ENCODE measurements around the gene PSMB4.
"Not testable (repeated sequence)": the region's sequence is repeated elsewhere in the genome, so short reads cannot be mapped to it uniquely, and the experiment has no call there.

Gene PSMB4

DNA sequence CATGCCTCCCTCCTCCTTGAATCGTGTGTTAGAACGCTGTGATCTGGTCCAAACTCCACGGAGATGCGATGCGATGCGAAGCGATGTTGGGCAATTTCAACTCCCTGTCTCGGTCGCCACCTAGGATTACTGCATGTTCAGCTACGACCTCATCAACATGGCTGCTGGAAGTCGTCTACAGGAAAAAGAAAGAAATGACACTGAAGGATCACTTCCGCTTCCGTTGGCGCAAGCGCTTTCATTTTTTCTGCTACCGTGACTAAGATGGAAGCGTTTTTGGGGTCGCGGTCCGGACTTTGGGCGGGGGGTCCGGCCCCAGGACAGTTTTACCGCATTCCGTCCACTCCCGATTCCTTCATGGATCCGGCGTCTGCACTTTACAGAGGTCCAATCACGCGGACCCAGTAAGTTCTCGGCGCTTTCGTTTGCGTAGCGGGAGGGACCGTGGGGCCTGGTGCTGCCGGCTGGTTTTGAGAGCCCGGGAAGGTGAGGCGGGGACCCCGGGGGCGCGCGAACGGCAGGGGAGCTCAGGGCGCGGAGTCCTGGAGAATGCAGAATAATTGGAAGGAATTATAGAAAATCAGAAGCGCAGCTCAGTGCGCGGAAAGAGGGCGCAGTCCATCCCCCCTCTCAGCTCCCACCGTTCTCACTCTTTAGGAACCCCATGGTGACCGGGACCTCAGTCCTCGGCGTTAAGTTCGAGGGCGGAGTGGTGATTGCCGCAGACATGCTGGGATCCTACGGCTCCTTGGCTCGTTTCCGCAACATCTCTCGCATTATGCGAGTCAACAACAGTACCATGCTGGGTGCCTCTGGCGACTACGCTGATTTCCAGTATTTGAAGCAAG lies at the start of gene PSMB4:
Gene PSMB4 (plus strand): TSS at position 250 of the 848 bp plus-strand sequence. CDS start 15 bp downstream, at position 265.
- DNase-seq, result peak; percentile 57 to 79

DNA sequence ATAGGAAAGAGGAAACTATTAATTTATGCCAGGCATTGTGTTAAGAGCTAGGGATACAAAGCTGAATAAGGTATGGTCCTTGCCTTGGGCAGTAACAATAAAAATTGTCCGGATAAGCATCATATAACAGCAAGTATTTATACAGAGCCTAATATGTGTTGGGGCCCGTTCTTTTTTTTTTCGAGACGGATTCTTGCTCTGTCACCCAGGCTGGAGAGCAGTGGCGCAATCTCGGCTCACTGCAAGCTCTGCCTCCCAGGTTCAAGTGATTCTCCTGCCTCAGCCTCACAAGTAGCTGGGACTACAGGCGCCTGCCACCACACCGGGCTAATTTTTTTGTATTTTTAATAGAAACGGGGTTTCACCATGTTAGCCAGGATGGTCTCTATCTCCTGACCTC lies 49.0 kb upstream of the PSMB4 start:
- DNase-seq, result not testable (repeated sequence)

DNA sequence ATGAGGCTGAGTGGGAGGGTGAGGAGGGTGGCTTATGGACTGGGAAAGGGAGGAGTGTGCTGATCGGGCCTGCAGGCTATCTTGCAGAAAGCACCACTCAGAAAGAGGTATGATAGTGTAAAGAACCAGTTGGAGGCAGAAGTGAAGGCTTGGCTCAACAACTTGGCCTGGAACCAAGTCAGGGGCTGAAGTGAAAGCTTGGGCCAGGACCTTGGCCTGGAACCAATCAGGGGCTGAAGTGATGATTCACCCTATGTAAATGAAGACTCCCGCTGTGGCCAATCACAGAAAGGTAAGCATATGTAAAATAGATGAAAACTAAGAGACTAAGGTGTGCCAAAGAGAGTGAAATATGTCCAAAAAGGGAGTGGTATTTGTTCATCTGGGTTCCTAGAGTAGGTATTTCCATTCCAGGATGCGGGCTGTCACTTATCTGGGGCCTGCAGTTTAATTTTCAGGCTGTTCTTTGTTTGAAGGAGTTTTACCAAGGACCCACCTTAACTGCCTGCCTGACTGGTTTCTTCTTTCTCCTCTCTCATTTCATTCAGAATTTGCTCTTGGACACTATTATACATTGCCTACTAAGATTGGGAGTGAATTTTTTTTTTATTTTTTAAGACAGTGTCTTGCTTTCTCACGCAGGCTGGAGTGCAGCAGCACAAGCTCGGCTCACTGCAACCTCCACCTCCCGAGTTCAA lies 47.2 kb upstream of the PSMB4 start:
- DNase-seq, result no peak

DNA sequence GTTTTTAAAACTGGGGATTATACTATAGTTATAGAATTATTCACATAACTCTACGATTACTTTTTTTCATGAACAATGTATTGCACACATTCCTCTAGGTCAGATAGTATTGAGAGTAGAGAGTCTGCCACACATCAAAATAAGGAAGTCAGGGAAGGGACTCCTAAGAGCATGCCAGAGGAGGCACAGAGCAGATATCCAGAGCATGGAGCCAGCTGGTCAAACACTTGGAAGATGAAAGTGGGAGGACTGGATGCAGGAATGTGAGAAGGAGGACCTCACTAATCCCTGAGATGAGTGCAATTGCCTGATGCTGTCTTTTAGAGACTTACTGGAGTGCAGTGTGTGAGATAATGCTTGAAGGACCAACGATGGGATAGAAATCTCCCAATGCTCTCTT lies 42.7 kb upstream of the PSMB4 start:
- DNase-seq, result no peak

DNA sequence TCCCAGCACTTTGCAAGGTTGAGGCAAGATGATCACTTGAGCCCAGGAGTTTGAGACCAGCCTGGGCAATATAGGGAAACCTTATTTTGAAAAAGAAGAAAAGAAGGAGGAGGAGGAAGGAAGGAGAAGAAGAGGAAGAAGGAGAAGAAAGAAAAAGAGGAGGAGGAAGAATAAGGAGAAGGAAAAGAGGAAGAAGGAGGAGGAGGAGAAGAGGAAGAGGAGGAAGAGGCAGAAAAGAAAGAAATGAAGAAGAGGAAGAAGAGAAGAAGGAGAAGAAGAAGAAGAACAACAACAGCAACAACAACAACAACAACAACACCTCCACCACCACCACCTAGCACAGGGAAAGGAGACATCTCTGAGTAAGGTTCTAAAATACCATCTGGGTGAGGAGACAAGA lies 37.5 kb upstream of the PSMB4 start:
- no peak for DNase-seq

DNA sequence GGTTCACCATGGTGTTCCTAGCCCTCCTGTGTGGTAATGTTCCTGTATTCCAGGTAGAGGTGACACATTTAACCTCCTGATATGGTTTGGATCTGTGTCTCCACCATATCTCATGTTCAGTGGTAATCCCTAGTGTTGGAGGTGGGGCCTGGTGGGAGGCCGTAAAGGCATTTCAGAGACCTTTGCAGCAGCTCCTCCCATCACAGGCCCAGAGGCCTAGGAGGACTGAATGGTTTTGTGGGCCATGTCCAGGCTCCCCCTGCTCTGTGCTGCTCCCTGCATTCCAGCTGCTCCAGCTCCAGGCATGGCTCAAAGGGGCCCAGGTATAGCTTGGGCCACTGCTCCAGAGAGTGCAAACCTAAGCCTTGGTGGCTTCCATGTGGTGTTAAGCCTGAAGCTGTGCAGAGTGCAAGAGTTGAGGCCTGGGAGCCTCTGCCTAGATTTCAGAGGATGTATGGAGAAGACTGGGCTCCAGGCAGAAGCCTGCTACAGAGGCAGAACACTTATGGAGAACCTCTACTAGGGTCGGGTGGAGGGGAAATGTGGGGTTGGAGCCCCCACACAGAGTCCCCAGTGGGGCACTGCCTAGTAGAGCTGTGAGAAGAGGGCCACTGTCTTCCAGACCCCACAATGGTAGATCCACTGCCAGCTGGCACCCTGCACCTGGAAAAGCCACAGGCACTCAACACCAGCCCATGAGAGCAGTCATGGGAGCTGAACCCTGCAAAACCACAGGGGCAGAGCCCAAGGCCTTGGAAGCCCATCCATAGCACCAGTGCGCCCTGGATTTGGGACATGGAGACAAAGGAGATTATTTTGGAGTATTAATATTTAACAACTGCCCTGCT lies 36.8 kb upstream of the PSMB4 start:
- no peak for DNase-seq

DNA sequence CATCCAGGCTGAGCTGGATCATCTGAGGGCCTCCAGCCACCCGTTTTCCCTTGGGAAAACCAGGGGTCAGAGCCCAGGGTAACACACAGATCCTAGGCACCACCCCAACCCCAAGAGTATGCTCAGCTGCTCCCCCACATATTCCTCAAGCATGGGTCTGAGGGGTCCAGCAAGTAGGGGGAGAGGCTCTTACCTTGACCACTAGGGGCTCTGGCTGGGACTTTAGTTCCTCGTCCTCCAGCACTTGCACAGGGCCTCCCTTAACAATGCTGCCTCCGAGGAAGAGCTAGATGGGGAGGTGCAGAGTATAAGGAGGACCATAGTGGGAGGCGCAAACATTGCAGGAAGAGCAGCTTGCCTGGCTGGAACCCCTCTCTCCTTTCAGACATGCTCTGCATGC lies 34.4 kb upstream of the PSMB4 start:
- no peak for DNase-seq

DNA sequence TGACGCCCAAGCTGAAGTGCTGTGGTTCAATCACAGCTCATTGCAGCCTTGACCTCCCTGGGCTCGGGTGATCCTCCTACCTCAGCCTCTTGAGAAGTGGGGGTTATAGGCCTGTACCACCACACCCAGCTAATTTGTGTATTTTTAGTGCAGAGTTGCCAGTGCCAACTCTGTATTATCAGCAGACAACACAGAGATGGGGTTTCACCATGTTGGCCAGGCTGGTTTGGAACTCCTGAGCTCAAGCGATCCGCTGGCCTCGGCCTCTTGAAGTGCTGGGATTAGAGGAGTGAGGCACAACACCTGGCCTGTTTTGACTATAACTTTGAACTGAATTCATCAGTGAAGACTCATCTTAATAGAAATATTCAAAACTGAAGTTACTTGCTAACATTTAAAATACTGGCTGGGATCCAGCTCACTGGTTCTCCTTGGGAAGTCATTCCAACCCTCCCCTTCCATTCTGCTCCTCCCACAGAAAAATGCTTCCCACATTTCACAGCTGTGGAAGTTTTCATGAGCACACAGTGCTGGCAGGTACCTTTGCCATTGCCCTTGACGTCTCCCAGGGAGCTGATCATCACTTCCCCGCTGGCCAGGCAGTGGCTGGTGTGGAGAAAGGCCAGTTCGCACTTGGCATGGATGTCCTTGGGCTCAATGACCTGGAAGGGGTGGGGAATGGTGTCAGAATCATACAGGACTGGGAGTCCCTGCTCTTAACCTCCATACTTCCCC lies 31.5 kb upstream of the PSMB4 start:
- DNase-seq, result no peak

DNA sequence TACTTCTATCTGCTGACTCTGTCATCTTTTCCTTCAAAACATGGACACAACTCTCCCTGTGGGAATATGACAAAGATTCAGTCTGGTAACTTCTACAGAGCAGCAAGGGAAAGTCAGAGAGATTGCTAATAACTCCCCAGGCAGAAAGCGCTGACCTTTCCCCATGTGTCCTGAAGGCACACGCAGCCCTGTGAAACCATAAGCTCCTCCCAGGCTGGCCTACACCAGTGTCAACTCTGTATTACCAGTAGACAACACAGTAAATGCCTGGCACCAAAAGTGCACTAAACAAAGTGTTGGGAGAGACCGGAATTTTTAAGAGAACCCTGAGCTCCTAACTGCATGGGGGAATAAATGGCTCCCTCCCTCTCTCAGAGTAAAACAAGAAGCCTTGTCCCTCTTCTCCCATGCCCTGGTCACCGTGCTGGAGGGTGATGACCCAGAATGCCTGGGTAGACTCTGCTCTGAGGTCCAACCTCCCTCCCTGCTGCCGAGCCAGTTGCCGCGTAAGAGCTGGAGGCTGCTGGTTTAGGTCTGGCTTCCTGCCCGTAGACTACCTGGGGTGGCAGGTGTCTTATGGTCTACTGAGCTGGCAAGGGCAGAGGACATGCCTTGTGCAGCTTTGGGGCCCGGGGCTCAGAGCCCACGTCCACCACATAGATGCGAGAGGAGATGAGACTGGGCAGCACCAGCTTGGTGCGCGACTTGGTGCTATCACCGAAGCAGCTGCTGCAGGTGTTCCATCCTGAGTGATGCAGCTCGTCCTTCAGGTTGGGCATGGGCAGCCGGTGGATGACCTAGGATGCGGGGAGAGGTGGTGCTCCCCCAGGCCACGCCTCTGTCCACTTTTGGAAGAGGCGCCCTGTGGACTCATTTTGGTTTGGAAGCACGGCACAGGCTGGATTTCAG lies 30.7 kb upstream of the PSMB4 start:
- DNase-seq, result no peak

DNA sequence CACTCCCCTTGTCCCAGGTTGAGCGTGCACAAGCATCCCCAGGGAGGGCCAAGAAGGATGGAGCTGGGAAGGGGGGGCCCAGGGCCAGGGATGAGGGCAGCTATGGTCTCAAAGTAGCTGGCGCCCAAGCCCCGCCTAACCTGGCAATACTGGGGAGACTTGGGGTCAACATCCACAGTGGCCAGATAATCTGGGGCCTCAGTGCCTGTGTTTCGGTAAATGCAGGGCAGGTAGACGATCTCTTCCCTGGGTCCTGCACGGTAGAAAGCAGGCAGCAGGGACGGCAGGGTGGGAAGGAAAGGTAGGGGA lies 30.1 kb upstream of the PSMB4 start:
- DNase-seq, result no peak

DNA sequence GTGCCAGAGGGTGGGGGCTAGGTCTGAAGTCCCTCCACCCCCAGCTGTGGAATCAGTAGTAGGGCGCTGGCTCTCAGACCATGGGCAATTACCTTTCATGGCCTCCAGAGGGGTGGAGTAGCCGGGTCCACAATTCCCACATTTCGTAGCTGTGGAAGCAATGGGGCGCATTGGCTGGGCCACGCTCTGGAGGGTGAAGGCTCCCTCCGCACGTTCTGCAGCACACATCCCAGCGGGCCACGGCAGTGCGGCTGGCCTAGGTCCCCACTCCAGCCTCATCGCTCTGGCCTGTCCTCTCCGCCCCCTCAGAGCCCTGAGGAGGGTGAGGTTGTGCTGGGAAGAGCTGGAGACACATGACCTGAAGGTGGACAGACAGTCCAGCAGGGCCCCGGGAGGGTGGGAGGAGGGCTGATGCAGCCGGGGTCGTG lies 29.7 kb upstream of the PSMB4 start:
- DNase-seq, result no peak

DNA sequence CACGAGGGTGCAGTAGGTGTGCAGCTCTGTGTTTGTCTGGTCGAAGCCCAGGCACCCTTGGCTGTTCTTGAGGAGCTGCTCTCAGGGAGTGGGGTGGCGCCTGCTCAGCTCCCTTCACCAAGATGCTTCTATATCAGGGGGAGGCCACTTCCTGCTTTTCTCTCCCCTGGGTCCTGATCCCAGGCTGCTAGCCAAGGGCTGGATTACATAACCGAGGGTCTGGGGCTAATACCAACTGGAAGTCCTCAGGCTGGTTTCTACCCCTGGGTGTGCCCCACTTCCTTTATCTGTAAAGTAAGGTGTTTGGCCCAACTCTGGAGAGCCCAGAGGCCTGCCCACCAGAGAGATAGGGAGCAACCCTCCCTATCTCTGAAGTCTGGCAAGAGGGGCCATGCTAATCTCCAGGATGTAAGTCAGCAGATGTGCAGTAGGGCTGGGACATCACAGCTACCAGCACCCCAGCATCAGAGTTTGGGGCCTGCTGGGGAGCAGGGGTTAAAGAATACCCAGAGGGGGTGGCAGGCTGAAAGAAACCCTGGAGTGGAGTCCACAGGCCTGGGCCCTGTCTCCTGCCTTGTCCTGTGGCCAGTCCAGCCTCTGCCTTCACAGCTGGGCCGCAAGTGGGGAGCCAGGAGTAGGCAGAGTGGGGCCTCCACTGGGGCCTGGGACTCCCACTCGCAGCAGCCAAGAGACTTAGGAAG lies 29.0 kb upstream of the PSMB4 start:
- DNase-seq, result no peak

DNA sequence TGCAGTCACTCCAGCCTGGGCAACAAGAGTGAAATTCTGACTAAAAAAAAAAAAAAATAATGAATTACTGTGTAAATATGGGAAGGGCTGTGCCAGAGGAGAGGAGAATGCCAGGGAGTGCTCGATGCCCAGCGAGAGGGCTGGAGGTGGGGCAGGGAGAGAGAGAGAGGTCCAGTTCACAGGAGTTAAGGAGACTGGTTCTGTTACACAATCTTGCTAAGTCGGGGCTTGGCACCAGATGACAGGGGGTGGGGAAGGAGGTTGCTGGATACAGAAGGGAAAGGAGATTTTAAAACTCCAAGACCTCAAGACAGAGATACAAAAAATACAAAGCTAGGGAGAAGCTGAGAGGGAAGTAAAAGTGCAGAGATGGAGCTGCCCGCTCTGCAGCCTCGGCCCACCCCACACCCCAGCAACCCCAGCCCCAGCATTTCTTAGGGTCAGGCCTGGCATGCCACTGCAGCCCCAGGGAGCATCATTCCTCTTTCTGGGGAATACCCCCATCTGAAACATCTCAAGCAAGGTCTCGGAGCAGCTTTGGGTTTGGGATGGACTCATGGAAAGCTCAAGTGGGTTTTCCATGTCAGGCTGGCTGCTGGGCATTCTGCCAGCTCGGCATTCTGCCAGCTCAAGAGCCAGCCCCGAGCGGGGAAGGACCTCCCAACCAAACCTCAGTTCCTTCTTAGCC lies 27.9 kb upstream of the PSMB4 start:
- no peak for DNase-seq

DNA sequence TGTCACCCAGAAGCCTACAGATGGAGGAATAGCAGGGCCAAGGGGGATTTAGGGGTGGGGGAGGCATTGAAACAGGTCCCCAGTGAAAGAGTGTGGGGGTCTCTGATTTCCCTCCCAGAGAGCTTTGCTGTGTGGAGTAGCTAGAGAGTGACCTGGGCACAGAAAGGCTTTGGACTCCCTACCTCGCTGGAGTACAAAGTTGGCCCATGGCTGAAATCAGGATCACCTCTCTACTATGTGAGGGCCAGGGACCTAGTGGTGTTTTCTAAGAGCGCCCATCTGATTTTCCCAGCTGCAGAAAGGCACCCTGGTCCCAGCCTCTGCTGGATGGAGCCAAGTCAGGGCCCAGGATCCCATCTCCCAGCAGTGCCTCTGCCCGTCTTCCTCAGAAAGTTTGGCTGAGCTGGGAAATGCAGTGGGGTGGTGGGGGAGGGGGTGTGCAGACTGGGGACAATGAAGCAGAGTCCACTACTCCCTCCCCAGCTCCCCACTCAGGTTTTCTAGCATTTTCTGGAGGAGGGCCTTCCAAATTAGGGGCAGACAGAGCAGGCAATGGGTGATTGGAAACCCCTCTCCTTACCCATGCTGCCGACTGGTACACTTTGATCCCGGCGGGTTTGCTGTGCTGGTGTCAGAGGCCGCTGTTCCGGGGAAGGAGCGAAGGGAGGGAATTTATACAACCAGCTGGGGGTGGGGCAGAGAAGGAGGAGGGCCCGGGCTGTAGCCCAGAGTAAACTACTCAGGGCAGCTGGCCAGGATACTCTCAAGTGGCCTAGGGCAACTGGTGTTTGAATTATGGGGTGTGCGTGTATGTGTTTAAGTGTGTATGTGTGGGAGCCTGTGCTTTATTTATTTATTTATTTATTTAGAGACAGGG lies 27.1 kb upstream of the PSMB4 start, which contains the start of gene SELENBP1:
Gene SELENBP1 (minus strand): TSS at position 648 of the 877 bp plus-strand sequence. CDS start 64 bp downstream, at position 584.
- no peak for DNase-seq

DNA sequence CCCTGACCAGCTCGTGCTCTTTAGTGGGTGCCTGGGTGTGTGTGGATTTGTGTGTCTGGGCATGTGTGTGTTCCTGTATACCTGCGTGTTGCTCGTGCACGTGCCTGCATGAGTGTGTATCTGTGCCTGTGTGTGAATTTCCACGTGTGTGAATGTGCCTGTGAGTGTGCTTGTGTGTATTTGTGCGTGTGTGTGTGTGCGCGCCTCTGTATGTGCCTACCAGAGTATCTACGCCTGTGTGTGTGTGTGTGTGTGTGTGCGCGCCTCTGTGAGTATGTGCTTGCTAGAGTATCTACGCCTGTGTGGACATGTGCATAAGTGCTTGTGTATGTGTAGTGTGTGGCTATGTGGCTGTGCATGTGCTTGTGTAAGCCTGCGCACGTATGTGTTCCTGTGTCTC lies 26.2 kb upstream of the PSMB4 start:
- no peak for DNase-seq

DNA sequence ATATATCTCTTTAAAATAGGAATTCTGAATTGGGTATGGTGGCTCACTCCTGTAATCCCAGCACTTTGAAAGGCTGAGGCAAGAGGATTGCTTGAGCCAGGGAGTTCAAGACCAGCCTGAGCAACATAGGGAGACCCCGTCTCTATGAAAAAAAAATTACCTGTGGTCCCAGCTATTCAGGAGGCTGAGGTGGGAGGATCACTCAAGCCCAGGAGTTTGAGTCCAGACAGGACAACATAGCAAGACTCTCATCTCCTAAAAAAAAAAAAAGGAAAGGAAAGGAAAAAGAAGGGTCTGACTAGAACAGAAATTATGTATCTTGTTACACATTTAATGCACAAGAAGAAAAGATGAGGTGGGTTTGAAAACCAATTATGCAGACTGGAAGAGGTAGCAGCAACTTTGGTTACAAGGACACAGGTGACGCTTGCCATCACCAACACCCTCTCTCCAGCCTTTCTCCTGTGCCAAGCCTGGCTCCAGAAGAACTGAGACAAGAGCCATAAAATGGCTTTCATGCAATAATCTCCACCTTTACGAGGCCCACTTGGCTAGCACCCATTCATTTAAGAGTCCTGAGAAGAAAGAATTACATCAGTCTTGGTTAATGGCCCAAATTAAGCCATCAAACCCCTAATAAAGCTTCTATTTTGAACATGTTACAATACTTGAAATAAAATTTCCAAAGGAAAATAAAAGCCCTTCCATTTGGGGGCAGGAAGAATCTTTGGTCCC lies 22.1 kb upstream of the PSMB4 start:
- DNase-seq, result no peak

DNA sequence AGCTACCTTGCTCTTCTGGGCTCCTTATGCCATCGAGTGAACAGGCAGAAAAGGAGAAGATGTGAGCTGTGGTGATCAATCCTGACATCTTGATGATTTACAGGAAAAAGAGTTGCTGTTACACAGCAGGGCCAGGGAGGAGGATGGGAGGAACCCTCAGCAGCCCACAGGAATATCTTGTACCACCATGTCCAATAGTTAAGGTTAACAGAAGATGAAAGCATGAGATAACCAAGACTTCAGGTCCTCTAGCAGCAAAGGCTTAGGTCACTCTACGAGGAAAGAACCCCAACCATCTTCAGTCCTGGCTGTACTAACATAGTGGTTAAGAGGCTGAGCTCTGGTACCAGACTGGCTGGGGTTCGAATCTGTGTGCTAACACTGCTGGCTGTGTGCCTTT lies 14.8 kb upstream of the PSMB4 start:
- no peak for DNase-seq

DNA sequence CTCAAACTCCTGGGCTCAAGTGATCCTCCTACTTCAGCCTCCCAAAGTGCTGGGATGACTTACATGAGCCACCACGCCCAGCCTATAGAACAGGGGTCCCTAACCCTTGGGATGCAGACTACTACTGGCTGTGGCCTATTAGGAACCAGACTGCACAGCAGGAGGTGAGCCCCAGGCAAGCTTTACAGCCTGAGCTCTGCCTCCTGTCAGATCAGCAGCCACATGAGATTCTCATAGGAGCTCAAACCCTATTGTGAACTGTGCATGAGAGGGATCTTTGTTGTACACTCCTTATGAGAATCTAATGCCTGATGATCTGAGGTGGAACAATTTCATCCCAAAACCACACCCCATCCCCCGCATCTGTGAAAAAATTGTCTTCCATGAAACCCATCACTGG lies 13.4 kb upstream of the PSMB4 start:
- no peak for DNase-seq

Data from stimulated activated CD4-positive, alpha-beta T cell treated with anti-CD3 and anti-CD28 coated beads, Interleukin-4, amount 100 ng/mL, for 4 hours (primary cell).